Neural progenitor cell (in vitro differentiated cells): ENCODE data around the gene EZH2.

Experiments
- EZH2 ChIP-seq: fragments of 200-600 bp; sonication (generic); IDR thresholded peaks from 2 replicates; pipeline ENCODE4 v1.6.1; 2017; ENCODE audit warnings: antibody characterized with exemption, mild to moderate bottlenecking, moderate library complexity
- TF ChIP-seq, protein P1 (sequence below): fragments of 200-600 bp; sonication (generic); IDR thresholded peaks from 2 replicates; pipeline ENCODE4 v1.5.1; 2017; ENCODE audit warnings: antibody characterized with exemption, mild to moderate bottlenecking

DNA sequence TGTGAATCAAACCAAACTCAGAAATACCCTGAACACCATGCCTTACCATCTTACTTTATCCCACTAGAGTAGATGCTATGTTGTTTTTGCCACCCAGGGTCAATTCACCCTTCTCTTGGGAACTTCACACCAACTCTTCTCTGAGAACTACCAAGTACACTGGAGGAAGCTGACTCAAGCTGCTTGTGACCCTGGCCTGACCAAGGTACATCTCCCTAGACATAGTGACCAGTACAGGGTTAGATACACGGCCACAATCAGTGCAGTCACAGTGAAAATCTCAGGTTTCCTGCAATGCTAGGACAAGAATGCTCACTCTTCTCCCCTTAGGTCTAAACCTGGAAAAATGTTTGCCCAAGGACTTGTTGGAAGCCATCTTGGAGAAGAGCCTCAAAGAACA, 31.8 kb downstream of the EZH2 start:
- TF ChIP-seq, protein P1, sequence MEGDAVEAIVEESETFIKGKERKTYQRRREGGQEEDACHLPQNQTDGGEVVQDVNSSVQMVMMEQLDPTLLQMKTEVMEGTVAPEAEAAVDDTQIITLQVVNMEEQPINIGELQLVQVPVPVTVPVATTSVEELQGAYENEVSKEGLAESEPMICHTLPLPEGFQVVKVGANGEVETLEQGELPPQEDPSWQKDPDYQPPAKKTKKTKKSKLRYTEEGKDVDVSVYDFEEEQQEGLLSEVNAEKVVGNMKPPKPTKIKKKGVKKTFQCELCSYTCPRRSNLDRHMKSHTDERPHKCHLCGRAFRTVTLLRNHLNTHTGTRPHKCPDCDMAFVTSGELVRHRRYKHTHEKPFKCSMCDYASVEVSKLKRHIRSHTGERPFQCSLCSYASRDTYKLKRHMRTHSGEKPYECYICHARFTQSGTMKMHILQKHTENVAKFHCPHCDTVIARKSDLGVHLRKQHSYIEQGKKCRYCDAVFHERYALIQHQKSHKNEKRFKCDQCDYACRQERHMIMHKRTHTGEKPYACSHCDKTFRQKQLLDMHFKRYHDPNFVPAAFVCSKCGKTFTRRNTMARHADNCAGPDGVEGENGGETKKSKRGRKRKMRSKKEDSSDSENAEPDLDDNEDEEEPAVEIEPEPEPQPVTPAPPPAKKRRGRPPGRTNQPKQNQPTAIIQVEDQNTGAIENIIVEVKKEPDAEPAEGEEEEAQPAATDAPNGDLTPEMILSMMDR = no peak
- no peak for TF ChIP-seq EZH2
